Adipocyte (in vitro differentiated cells): Measurements from ENCODE around the gene CAPN12.

ENCODE experiments used
- DNase-seq: peaks from one replicate; pipeline ENCODE4 v3.0.0-alpha.2; 2015; ENCODE audit warnings: low read depth
- H3K27me3 ChIP-seq: replicated peaks from 2 replicates; pipeline ENCODE4 v1.7.0; 2013; ENCODE audit warnings: mild to moderate bottlenecking, low read length, moderate library complexity; ENCODE audit not compliant: control insufficient read depth, insufficient read depth
- H3K36me3 ChIP-seq: 2 replicates; pipeline ENCODE4 v1.7.0; 2013; ENCODE audit warnings: low read length, mild to moderate bottlenecking, moderate library complexity; ENCODE audit not compliant: control insufficient read depth, insufficient read depth, severe bottlenecking
- H3K4me1 ChIP-seq: 2 replicates; pipeline ENCODE4 v1.7.0; 2013; ENCODE audit warnings: mild to moderate bottlenecking, low read length, moderate library complexity; ENCODE audit not compliant: control insufficient read depth, insufficient read depth
- H3K4me3 ChIP-seq: 2 replicates; pipeline ENCODE4 v1.7.0; 2013; ENCODE audit warnings: mild to moderate bottlenecking, low read length, moderate library complexity
- H3K9ac ChIP-seq: 2 replicates; pipeline ENCODE4 v1.7.0; 2013; ENCODE audit warnings: mild to moderate bottlenecking, low read length, moderate library complexity
- H3K9me3 ChIP-seq: 2 replicates; pipeline ENCODE4 v1.7.0; 2013; ENCODE audit warnings: mild to moderate bottlenecking, low read length, moderate library complexity; ENCODE audit not compliant: control insufficient read depth

Gene CAPN12

GRCh38 chr19:38736036-38736412, 8.2 kb downstream of the CAPN12 start:
- no peaks in the 10 kb centered on the region for H3K27me3 ChIP-seq
- no peaks in the 10 kb centered on the region for H3K9me3 ChIP-seq
- DNase-seq = peak; percentile 65
- H3K4me1 ChIP-seq = peaks cover 4% of the 10 kb centered on the region
- peaks cover 11% of the 10 kb centered on the region for H3K36me3 ChIP-seq
- H3K9ac ChIP-seq = no peak overlapping the region
- peak overlapping the region; percentile 41 for H3K4me3 ChIP-seq

GRCh38 chr19:38735257-38735686, 9.0 kb downstream of the CAPN12 start:
- Histone ChIP-seq H3K4me3 (no peak overlapping the region), H3K9me3 (no peaks in the 10 kb centered on the region)
- no peak for DNase-seq

GRCh38 chr19:38734426-38735256, 9.6 kb downstream of the CAPN12 start:
- no peaks in the 10 kb centered on the region for H3K9me3 ChIP-seq
- peaks cover 4% of the 10 kb centered on the region for H3K4me1 ChIP-seq
- no peak for DNase-seq
- H3K27me3 ChIP-seq = no peaks in the 10 kb centered on the region
- peaks cover 20% of the 10 kb centered on the region for H3K36me3 ChIP-seq
- H3K4me3 ChIP-seq = no peak overlapping the region
- H3K9ac ChIP-seq = no peak overlapping the region

More at GRCh38 chr19:38735257-38735686, 9.0 kb downstream of the CAPN12 start:
- peaks cover 4% of the 10 kb centered on the region for H3K4me1 ChIP-seq
- H3K36me3 ChIP-seq = peaks cover 17% of the 10 kb centered on the region
- no peaks in the 10 kb centered on the region for H3K27me3 ChIP-seq
- no peak overlapping the region for H3K9ac ChIP-seq

DNA sequence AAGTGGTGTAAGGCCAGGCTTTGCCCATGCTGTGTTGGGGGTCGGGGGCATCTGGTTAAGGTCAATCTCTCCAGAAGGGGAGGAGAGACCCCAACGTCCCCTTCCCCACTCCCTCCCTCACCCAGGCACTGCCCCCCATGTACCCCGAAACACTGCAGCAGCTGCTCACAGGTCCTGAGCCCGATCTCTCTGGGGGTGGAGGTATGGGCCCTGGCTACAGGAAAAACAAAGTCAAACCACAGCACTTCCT, 10.2 kb downstream of the CAPN12 start:
- Histone ChIP-seq H3K4me1 (peaks cover 4% of the 10 kb centered on the region), H3K4me3 (no peak overlapping the region), H3K9ac (no peak overlapping the region), H3K9me3 (no peaks in the 10 kb centered on the region), H3K36me3 (peaks cover 22% of the 10 kb centered on the region), H3K27me3 (no peaks in the 10 kb centered on the region)
- no peak for DNase-seq

- peaks cover 4% of the 10 kb centered on the region for H3K4me1 ChIP-seq
- no peak for DNase-seq
- no peaks in the 10 kb centered on the region for H3K27me3 ChIP-seq
These were observed 10.6 kb downstream of the CAPN12 start for GRCh38 chr19:38733493-38734175.

GRCh38 chr19:38733241-38733492, 11.1 kb downstream of the CAPN12 start:
- Histone ChIP-seq H3K36me3 (peaks cover 29% of the 10 kb centered on the region), H3K27me3 (no peaks in the 10 kb centered on the region), H3K9me3 (no peaks in the 10 kb centered on the region), H3K4me1 (peaks cover 4% of the 10 kb centered on the region), H3K4me3 (no peak overlapping the region), H3K9ac (no peak overlapping the region)
- DNase-seq = no peak

More at GRCh38 chr19:38733493-38734175, 10.6 kb downstream of the CAPN12 start:
- Histone ChIP-seq H3K9ac (no peak overlapping the region), H3K9me3 (no peaks in the 10 kb centered on the region), H3K36me3 (peaks cover 26% of the 10 kb centered on the region), H3K4me3 (no peak overlapping the region)

GRCh38 chr19:38731654-38732301, 12.5 kb downstream of the CAPN12 start:
- Histone ChIP-seq H3K4me1 (peaks cover 4% of the 10 kb centered on the region), H3K27me3 (no peaks in the 10 kb centered on the region), H3K4me3 (no peak overlapping the region), H3K9me3 (no peaks in the 10 kb centered on the region), H3K36me3 (peaks cover 43% of the 10 kb centered on the region), H3K9ac (no peak overlapping the region)
- DNase-seq = no peak

DNA sequence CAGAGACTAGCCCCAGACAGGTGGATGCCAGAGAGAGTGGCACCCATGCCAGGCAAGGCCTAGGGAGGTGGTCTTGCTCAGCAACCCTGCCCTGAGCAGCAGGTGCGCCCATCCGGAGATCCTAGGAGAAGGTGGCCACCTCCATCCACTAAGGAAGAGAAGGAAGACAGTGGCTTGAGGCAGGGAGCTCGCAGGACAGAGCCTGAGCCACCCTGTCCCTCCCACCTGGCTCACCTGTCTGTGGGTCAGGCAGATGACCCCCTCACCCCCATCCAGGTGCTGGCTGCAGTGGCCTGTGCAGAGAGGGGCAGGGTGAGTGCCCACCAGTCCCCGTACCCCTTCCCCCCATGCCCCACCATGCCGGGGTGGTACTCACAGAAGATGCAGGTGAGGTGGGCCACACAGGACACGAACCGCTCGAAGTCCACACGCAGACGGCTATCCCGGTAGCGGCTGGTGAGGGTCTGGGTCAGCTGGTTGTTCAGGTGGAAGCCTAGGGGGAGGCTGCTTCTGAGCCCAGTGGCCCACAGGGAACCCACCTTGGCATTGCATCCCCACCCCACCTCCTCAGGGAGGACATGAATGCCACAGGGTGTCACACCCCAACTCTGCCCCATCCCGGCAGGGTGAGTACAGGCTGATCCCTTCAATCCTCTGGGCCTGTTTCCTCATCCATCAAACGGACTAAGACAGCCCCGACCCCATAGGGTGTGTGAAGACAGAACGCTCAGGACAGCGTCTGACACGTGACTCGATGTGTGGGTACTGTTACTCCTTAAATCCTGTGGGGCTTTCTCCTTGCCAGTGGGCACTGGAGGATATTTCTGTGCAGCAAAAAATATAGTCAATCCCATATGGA, 13.3 kb downstream of the CAPN12 start:
- H3K9ac ChIP-seq = no peak overlapping the region
- H3K4me1 ChIP-seq = peaks cover 4% of the 10 kb centered on the region
- H3K4me3 ChIP-seq = no peak overlapping the region
- DNase-seq = no peak
- H3K27me3 ChIP-seq = no peaks in the 10 kb centered on the region
- H3K9me3 ChIP-seq = no peaks in the 10 kb centered on the region
- peaks cover 51% of the 10 kb centered on the region for H3K36me3 ChIP-seq

DNA sequence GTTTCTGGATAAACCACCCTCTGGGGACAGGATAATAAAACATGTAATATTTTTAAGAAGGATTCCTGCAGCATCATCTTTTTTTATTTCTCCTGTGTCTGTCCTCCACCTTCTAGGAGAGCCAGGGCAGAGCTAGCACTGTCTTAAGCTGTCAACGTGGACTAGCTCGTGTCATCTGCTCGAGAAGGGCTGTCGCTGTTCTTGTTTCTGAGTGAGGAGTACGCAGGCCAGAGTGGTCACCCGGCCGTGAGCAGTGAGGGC, 13.9 kb downstream of the CAPN12 start:
- H3K9me3 ChIP-seq = no peaks in the 10 kb centered on the region
- no peak overlapping the region for H3K9ac ChIP-seq
- no peaks in the 10 kb centered on the region for H3K27me3 ChIP-seq
- DNase-seq = no peak
- H3K36me3 ChIP-seq = peaks cover 56% of the 10 kb centered on the region
- H3K4me1 ChIP-seq = peaks cover 4% of the 10 kb centered on the region
- H3K4me3 ChIP-seq = no peak overlapping the region

DNA sequence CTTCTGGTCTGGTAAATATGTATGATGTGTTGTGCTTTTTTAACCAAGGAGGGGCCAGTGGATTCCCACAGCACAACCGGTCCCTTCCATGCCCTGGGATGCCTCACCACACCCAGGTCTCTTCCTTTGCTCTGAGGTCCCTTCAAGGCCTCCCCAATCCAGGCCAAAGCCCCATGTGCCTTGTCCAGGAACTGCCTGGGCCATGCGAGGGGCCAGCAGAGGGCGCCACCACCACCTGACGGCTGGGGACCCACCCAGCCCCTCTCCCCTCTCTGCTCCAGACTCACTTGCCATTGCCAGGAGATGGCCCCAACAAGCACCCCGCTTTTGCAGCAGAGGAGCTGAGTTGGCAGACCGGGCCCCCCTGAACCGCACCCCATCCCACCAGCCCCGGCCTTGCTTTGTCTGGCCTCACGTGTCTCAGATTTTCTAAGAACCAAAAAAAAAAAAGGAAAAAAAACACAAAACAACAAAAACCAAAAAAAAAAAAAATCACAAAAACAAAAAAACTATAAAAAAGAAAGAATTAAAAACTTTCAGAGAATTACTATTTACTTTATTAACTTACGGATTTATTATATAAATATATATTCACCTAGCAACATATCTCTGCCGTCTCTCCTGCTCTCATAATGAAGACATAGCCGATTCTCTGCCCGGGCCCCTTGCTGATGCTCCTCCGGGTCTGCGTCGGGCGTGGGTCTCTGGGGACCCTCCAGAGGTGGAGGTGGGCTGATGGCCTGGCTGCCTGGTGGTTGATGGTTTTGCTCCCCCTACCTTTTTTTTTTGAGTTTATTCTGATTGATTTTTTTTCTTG, 14.4 kb downstream of the CAPN12 start:
- Histone ChIP-seq H3K4me1 (peaks cover 4% of the 10 kb centered on the region), H3K36me3 (peaks cover 62% of the 10 kb centered on the region), H3K9me3 (no peaks in the 10 kb centered on the region), H3K9ac (no peak overlapping the region), H3K27me3 (no peaks in the 10 kb centered on the region), H3K4me3 (no peak overlapping the region)
- peak; percentile 79 for DNase-seq
